Activated CD4-positive, alpha-beta T cell treated with anti-CD3 and anti-CD28 coated beads, Interleukin-2, amount 50 U/mL, for 24 hours (primary cell): ENCODE data around the gene TTC28.
"Not testable (repeated sequence)": the region's sequence is repeated elsewhere in the genome, so short reads cannot be mapped to it uniquely, and the experiment has no call there.

Experiments used
- DNase-seq, 2 donors: peaks; one replicate each; pipeline ENCODE4 v3.0.0-alpha.2; 2020; ENCODE audit warnings: low read depth in 1 of 2, low spot score in 1 of 2

The TTC28 gene

DNA sequence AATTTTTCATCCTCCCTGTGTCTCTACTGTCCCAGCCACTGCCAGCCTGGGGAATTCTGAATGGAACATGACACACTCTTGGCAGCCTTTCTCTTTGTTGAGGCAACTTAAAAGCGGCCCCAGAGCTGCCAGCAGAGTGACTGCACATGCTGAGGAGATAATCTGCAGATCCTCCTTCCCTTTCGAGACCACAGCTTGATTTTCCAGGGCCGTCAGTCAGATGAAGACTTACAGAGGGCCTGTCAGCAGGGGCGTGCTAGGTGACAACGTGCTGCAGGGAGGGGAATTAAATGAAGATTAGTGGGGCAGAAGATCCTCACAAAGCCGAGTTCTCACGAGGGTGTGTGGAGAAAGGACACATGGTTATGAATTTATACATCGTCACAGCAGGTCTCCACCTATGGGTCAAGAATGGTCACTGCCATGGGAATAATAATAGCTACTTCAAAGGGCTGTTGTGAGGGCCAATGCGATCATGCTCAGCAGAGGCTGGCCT, 567.0 kb downstream of the TTC28 start:
- no peak for DNase-seq

DNA sequence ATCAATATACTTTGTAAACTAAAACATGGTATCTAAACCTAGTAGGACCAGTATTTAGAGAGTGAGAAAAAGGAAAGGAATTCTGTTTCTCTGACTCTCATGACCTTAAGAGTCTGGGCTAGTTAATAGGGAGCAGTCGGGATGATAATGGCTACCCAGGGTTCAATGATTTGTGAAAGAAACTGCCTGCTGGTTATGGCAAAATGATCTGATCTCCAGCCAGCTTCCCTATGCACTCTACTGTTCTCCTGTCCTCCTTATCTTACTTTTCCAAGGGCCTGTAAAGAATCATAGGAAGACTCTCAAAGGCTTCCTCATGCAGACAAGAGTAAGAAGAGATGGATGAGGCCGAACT, 567.5 kb downstream of the TTC28 start:
- DNase-seq = no peak

DNA sequence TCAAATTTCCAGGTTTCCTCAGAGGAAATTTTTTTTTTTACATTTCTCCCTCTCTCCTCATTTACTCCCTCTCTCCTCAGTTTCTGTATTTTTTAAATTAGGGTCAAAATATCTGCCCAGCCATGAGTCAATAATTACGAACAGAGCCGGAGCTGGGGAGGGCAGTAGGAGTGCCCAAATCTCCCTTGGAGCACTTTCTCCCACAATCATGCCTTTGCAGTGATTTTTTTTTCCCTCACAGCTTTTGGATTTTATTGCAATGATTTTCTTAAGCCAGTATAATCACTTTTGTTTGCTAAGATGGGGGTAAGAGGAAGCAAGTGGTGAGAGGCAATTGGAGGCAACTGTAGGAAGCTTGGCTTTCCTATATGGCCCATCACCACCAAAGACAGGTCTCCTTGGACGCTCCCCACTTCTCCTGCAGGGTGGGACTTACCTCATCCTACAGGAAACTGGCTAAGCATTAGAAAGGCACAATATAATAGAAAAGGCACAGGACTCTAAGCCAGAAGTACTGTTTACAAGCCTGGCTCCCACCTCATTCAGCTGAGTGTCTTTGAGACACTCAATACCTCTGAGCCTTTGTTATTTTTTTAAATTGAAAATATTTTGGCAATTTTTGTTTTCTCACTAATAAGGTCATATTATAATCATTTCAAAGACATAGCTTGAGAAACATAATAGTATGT, 568.0 kb downstream of the TTC28 start:
- no peak for DNase-seq

DNA sequence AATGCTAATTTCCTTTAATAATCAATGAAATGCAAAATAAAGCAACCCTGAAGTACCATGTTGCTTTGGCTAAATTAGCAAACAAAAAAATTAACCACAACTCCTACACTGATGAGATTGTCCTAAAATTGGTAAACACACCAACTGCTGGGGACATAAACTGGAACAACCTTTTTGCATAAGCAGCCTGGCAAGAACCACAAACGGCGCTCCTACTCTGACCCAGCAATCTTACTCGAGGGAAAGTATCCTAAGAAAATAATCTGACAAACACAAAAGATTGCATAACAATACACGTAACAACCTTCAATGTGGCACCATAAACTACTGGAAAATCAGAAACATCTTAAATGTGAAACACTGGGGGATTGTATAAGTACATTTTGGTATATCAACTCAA, 570.8 kb downstream of the TTC28 start:
- DNase-seq = no peak

DNA sequence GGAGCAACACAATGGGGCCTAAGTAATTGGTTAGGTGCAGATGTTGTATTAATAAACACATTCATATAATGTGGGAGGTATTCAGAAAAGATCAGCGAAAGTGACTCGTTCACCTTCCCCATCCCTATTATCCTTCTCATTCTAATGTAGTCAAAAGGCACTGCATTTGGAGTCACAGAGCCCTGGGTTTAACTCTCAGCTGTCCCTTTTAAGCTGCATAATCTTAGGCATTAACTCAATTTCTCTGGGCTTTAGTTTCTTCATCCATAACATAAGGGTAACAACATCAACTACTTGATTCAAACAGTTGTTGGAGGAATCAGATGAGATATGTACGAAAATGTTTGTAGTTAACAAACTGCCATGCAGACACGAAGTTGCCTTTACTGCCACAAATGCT, 573.0 kb downstream of the TTC28 start:
- no peak for DNase-seq

DNA sequence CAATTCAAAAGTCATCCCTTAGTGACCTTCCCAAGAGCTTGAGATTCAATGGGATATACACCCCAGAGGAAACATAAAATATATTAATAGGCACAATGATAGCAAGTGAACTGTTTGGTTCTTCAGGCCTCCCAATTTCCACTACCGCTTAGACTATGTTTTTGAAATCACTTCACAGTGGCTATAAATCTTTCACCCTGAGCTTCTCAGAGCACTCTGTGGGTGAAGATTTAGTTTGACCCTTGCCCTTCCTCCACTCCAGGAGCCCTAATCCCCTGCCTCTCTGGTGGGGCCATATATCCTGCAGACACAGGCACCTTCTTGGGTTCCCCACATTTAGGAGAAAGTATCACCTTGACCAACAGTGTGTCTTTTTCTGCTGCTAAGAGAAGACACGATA, 573.7 kb downstream of the TTC28 start:
- no peak for DNase-seq

DNA sequence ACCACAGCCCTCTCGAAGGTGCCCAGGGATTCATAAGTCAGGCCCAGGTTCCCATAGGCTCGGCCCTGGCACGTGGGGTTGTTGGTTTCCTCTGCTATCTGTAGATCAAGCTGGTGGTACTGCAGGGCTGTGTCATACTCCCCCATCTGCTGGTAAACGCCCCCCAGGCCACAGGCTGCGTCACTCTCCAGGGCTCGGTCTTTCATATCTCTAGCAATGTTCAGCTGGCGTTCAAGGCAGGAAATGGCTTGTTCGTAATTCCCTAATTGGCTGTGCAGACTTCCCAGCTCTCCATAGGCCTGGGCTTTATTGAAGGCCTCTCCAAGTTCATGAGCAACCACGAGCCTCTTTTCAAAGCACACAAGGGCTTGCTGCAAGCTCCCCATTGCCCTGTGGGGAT, 574.2 kb downstream of the TTC28 start:
- DNase-seq = no peak

DNA sequence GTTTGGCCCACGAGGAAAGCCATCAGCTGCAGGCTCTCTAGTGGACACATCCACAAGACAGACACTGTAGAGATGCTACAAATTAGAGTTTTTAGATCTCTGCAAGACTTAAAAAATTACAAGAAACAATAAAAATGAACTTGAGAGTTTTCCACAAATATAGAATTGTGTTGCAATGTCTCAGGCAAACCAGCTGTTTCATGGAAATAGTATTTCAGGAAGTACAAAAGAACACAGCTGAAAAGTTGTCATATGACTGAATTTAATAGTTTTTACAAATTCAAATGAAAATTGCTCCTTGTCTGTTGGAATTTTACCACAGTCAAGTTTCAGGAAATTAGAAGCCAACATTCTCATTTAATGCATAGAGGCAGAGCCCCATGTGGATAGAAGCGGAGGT, 576.0 kb downstream of the TTC28 start:
- DNase-seq = no peak

DNA sequence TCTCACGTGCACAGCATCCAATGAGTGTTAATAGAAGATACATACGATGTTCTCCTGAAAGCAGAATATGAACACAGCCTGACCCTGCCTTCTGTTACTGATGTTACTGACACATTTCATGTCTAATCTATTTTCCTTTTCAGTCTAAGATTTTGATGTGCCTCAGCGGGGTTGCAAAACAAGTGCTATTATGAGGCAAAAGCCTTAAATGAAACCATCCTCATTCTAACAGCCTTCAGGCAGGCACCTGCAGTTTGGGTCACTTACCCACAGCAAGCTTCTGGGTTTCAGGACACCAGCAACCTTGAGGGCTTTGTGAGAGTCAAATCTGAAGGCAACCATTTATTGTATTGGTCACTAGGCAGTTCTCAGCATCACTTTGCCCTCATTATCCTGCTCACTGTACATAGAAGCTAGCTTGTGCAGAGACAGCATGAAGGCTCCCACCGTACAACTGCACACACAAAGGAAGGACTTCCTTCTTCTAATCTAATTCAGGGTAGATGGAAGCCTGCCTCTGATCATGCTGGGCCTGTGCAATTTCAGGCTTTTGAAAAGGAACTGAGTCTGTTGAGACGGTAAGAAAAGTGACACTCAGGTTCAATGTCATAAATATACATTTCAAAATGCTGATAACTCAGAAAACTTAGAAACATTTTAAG, 577.4 kb downstream of the TTC28 start:
- no peak for DNase-seq

DNA sequence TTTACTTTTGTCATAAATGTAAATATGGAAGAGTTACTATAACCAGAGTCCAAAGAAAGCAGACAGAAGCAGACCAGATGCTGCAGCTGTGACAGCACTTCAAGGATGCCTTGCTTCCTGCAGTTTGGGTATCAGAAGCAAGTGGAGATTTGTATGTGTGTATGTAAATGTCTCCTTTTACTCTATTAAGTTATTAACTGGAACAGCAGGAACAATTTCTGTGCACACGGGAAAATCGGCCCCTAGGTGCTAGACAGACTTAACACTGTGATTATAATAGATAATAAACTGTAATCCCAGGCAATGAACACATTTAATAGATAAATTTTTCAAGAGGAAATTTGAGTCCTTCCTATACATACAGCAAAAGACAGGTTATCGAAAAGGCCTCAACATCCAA, 582.0 kb downstream of the TTC28 start:
- DNase-seq = no peak

DNA sequence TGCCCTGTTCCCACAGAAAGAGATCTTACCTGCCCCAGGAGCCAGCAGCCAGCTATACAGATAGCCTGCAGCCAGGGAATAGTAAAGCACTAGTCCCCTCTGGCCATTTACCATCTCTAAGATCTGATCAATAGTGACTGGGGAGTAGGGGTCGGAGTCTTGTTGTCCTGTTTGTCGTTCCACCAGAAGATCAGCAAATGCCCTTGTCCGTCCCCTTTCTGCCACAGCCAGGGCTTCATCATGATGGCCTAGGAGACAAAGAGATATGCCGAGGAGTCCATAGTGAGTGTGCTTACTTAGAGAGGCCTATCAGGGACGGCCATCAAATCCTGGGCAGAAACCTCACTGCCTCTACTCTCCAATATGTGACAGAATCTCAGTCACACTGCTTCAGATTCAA, 583.5 kb downstream of the TTC28 start:
- DNase-seq = no peak

DNA sequence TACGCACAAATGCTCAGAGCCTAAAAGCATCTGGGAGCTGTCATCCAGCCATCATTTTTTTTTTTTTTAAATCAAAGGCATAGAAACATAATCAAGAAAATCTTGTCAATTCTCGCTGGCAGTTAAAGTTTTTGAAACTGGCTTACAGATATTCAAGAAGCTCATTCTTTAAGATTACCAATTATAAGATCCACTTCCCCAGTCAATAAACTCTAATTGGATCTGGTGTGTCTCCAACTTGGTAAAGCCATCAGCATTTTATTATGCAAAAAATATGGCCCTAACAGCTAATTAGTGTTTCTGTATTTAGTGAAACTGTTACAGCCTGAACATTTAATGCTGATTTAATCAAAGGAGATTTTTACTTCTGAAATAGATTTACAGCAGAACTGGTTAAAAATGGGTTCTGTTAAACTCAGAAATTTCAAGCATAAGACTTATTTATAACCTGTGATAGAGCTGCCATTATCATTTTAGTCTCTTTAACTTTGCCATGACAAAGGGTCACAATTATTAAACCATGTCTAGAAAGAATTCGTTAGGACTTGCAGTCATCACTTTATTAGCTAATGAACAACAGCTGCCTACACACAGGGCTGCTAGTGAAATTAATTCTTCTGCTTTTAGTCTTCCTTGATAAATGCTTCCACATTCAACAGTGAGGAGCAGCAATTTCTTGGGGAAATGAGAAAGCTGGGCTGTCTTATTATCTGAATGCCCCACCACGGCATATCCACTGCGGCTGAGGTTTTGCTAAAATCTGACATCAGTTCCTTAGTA, 584.1 kb downstream of the TTC28 start:
- no peak for DNase-seq

DNA sequence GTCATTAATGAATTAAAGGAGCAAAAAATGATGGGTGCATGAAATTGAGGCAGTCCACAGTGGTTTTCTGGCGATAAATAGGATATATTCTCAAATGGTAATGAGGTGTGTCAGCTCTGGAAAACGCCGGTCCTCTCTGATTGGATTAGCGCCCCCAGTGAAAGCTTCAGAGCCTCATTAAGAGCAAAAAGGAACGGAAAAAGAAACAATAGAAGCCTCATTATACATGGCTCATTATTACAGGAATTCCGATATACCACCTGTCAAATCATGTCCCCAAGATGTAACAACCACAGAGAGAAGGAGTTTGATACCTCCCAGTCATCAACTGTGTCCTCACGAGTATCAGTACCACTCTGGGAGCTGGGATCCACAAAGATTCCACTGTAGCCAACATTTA, 584.9 kb downstream of the TTC28 start:
- DNase-seq = no peak

DNA sequence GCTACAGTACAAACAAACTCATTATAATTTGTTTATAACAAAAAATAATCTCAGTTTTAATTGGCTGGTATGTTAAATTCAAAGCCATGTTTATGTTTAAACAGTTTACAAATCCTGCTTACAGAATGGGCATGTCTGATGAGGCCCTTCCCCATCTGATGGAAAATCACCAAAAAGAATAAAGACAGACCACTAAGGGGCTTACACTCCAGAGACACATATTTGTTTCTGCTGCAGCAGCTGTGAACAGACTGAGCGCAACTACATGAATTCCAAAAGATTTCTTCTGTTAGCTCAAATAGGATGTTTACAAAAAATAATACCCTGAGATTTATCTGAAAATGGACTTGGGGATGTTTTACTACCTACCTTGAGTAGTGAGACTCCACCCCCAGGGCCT, 585.9 kb downstream of the TTC28 start:
- no peak for DNase-seq

DNA sequence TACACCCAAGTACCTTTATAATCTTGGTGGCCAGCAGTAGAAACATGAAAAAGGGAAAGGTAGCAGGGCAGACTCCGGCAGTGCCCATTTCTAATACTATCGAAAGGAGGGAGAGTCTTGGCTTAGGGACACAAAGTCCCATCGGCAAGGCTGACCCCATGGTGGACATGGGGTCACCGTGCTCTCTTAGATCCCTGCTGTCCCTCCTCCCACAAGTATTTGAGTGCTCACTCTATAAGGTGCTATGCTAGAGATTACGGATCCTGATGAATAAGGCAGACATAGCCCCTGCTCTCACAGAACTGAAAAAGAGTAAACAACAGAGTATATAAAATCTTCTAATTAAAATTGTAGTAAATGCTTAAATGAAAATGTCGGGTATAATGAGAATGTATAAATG, 588.2 kb downstream of the TTC28 start:
- no peak for DNase-seq

DNA sequence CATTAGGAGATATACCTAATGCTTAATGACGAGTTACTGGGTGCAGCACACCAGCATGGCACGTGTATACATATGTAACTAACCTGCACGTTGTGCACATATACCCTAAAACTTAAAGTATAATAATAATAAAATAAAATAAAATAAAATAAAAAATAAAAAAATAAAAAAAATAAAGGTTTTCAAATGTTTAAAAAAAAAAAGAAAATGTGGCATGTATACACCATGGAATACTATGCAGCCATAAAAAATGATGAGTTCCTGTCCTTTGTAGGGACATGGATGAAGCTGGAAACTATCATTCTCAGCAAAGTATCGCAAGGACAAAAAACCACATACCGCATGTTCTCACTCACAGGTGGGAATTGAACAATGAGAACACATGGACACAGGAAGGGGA, 590.1 kb downstream of the TTC28 start:
- DNase-seq = not testable (repeated sequence)

DNA sequence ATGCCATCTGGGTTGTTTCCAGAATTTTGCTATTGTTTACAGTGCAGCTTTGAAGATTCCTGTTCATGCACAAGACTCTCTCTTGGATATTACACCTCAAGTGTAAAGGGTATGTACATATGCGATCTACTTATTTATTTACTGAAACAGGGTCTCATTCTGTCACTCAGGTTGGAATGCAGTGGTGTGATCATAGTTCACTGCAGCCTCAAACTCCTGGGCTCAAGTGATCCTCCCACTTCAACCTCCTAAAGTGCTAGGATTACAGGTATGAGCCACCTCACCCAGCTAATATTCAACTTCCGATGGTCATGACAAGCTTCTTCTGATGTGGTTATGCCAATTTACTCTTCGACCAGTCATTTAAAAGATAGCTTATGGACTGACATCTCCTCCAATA, 602.5 kb downstream of the TTC28 start:
- DNase-seq = no peak

DNA sequence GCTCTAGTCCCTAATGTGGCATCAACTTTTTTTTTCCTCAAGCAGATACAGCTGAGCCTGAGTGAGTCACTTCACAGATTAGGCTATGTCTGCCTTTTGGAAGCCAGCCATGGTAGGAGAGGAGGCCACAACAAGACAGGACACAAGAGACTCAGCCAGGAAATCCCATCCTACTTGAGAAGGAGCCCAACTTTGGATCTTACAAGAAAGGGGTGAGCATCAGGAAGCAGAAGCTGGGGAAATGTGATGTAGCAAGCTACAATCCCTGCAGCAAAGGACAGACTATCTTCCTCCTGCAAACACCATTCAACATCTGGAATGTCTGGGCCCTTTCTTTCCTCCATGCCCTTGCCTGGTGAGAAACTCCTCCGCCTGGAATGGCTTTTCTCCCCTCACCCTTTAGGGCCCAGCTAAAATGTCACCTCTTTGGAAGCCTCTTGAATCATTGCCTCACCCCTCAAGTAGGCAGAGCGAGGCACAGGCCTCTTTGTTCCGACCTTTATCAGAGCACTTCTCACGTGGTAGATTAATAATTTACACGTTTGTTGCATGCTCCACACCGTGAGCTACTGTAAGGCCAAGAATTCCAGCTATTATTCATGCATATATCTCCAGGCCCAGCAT, 604.2 kb downstream of the TTC28 start:
- DNase-seq = no peak

DNA sequence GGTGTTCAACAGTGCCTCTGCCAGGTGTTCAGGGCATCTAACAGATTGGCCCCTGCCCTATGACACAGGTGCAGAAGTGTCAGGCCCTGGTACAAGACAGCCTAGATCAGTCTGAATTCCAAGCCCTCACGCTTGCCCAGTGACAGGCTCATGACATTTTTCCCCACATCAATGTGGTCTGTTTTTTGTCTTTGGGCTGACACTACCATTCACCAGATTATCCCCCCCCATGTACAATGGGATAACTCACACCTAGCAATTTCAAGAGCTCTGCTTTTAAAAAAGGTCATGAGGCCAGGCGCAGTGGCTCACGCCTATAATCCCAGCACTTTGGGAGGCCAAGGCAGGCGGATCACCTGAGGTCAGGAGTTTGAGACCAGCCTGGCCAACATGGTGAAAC, 605.1 kb downstream of the TTC28 start:
- DNase-seq = no peak

DNA sequence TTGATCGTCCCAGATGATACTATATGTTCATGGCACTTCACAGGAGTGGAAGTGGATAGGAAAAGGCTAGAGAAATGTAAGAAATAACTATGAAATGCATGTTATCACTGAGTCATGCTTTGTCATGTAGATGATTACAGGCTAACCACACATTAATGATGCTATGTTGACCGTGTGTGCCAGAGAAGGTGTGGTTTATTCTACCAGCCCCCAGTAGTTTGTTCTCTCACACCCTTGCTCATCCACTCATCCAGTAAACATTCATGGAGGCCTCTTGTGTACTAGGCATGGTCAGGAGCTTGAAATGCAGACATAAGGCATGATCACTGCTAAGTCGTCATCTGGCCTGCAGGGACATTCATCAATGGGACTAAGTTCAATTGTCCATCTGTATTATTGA, 607.6 kb downstream of the TTC28 start:
- DNase-seq = no peak

DNA sequence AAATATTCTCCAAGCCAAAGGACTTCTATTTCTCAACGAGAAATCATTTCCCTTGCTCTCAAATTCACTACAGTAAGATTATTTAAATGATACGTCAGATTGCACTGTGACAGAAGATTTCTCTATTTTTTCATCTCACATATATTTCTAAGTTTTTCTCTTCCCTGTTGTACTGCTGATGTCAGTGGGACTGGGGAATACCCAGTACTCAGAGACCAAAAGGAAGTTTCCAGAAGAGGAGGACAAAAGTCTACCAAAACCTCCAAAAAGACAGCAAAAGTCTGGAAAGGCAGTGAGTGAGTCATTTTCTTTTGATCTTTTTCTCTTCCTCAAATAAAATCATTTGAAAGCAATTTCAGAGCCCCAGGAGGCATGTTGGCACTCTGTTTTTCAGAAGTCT, 610.8 kb downstream of the TTC28 start:
- DNase-seq = no peak

DNA sequence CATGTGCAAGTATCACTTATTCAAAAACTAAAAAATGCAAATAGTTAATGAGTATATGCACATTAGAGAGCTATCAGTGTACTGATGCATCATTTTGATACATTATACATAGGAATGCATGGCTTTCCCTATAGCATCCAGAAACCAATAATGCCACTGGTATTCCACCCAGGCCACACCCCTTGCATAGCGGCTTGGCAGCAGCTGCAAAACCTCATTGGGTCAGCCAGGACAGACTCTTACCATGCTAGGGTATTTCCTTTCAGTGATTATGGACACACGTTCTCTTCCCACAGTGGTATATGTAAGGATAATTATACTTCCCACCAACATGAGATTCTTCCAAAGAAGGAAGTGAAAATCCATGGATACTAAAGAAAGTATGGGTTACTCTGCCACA, 614.7 kb downstream of the TTC28 start:
- DNase-seq = no peak
